H1 (cell line): Measurements from ENCODE around the gene EMP2. TPM values are rescaled to one million over a fixed set of nuclear protein-coding genes. Genes with fewer than 3 reads are reported as not detected.
"Not testable (repeated sequence)": the region's sequence is repeated elsewhere in the genome, so short reads cannot be mapped to it uniquely, and the experiment has no call there.

Source experiments
- CTCF ChIA-PET: fragments of 300-600 bp; sonication (Branson Sonifier 250); formaldehyde crosslinking; loops from one replicate; lab custom pipeline; 2021; ENCODE audit not compliant: partially characterized antibody; lab: Charles Lee
- POLR2A ChIA-PET: fragments of 300-600 bp; sonication (Branson Sonifier 250); formaldehyde crosslinking; loops from one replicate; lab custom pipeline; 2021; ENCODE audit warnings: inconsistent platforms; ENCODE audit not compliant: partially characterized antibody; lab: Charles Lee
- DNase-seq, 2 experiments: peaks; one replicate each; pipeline versions ENCODE4 v3.0.0 to v3.0.0-alpha.2; 2010 to 2022; ENCODE audit warnings: low spot score in 2 of 2, low read depth in 1 of 2, mixed read lengths in 1 of 2
- FAIRE-seq: peaks from 2 replicates; lab custom pipeline; 2011; peaks lifted over from hg19 to GRCh38; lab: Jason Lieb, UNC
- H2AFZ ChIP-seq: 2 replicates; pipeline ENCODE4 v1.8.1; 2012; ENCODE audit warnings: low read length, inconsistent platforms
- H2AK5ac ChIP-seq: 2 replicates; pipeline ENCODE4 v1.6.1; 2013; ENCODE audit warnings: low read depth, low read length
- H2BK120ac ChIP-seq: replicated peaks from 2 replicates; pipeline ENCODE3; 2013; ENCODE audit warnings: low read depth, low read length, inconsistent platforms
- H2BK12ac ChIP-seq: 2 replicates; pipeline ENCODE4 v1.6.1; 2013; ENCODE audit warnings: low read depth, low read length
- H2BK15ac ChIP-seq: 2 replicates; pipeline ENCODE4 v1.6.1; 2013; ENCODE audit warnings: low read length
- H2BK20ac ChIP-seq: 2 replicates; pipeline ENCODE4 v1.6.1; 2013; ENCODE audit warnings: low read length
- H2BK5ac ChIP-seq: 2 replicates; pipeline ENCODE4 v1.6.1; 2013; ENCODE audit warnings: low read depth, low read length
- H3K14ac ChIP-seq: 2 replicates; pipeline ENCODE4 v1.6.1; 2013; ENCODE audit warnings: inconsistent platforms; ENCODE audit not compliant: insufficient read length
- H3K18ac ChIP-seq: 2 replicates; pipeline ENCODE4 v1.6.1; 2013; ENCODE audit warnings: low read length; ENCODE audit errors: extremely low read depth
- H3K23ac ChIP-seq: 2 replicates; pipeline ENCODE4 v1.6.1; 2013; ENCODE audit warnings: inconsistent platforms; ENCODE audit not compliant: insufficient read length
- H3K23me2 ChIP-seq: 2 replicates; pipeline ENCODE4 v1.6.1; 2013; ENCODE audit warnings: low read depth, low read length
- H3K27ac ChIP-seq: 2 replicates; pipeline ENCODE4 v1.6.1; 2011; ENCODE audit warnings: low read depth, low read length, inconsistent platforms
- H3K27me3 ChIP-seq, 4 experiments: replicated peaks in 1 of 4; 1 replicate in 1 of 4; 2 replicates in 3 of 4; pipeline versions ENCODE4 v1.6.1 to v1.8.1; 2011 to 2013; ENCODE audit warnings: low read length in 3 of 4, mild to moderate bottlenecking in 3 of 4, inconsistent platforms in 2 of 4, mixed read lengths in 2 of 4, moderate library complexity in 1 of 4; ENCODE audit not compliant: control insufficient read depth in 3 of 4, insufficient read depth in 3 of 4; ENCODE audit errors: extremely low read depth in 1 of 4
- H3K36me3 ChIP-seq, 4 experiments: 2 replicates each; pipeline versions ENCODE4 v1.6.1 to v1.8.1; 2011 to 2013; ENCODE audit warnings: mild to moderate bottlenecking in 4 of 4, low read length in 3 of 4, moderate library complexity in 2 of 4, control low read depth in 1 of 4, inconsistent platforms in 1 of 4; ENCODE audit not compliant: insufficient read depth in 4 of 4, control insufficient read depth in 2 of 4
- H3K4ac ChIP-seq: replicated peaks from 2 replicates; pipeline ENCODE3; 2013; ENCODE audit warnings: low read length, low read depth, mixed read lengths, inconsistent platforms; ENCODE audit not compliant: insufficient read length
- H3K4me1 ChIP-seq, 4 experiments: replicated peaks in 1 of 4; 1 replicate in 1 of 4; 2 replicates in 3 of 4; pipeline versions ENCODE4 v1.6.1 to v1.8.1; 2011 to 2013; ENCODE audit warnings: low read length in 3 of 4, inconsistent platforms in 2 of 4, mixed read lengths in 1 of 4; ENCODE audit not compliant: insufficient read depth in 4 of 4, control insufficient read depth in 3 of 4
- H3K4me2 ChIP-seq, 2 experiments: 2 replicates each; pipeline versions ENCODE4 v1.6.1 to v1.8.1; 2011 to 2013; ENCODE audit warnings: low read depth in 2 of 2, low read length in 2 of 2, control low read depth in 1 of 2, inconsistent platforms in 1 of 2, mild to moderate bottlenecking in 1 of 2; ENCODE audit not compliant: insufficient read depth in 1 of 2
- H3K4me3 ChIP-seq, 4 experiments: fragments of 200-600, 300-600 bp in 1 of 4; sonication (generic), shearing (Covaris generic), sonication (Bioruptor Twin) in 1 of 4; 2 replicates each; pipeline versions ENCODE4 v1.5.1 to v1.8.1; 2011 to 2016; ENCODE audit warnings: low read length in 4 of 4, low read depth in 3 of 4, control low read depth in 2 of 4, inconsistent platforms in 2 of 4, mild to moderate bottlenecking in 2 of 4, mixed read lengths in 1 of 4, moderate library complexity in 1 of 4; ENCODE audit not compliant: insufficient read depth in 2 of 4; ENCODE audit errors: extremely low read depth in 1 of 4
- H3K56ac ChIP-seq: replicated peaks from 2 replicates; pipeline ENCODE3; 2013; ENCODE audit warnings: low read depth, mild to moderate bottlenecking, mixed read lengths, low read length, inconsistent platforms; ENCODE audit not compliant: insufficient read length
- H3K79me1 ChIP-seq: 2 replicates; pipeline ENCODE4 v1.6.1; 2013; ENCODE audit warnings: low read depth, low read length, control low read depth
- H3K79me2 ChIP-seq, 2 experiments: 2 replicates each; pipeline versions ENCODE4 v1.6.1 to v1.8.1; 2012 to 2013; ENCODE audit warnings: low read length in 2 of 2, mild to moderate bottlenecking in 2 of 2, inconsistent platforms in 1 of 2; ENCODE audit not compliant: insufficient read depth in 2 of 2, control insufficient read depth in 1 of 2
- H3K9ac ChIP-seq, 4 experiments: replicated peaks in 1 of 4; 1 replicate in 1 of 4; 2 replicates in 3 of 4; pipeline versions ENCODE4 v1.6.1 to v1.8.1; 2011 to 2013; ENCODE audit warnings: low read depth in 3 of 4, low read length in 3 of 4, control low read depth in 2 of 4, mild to moderate bottlenecking in 2 of 4, moderate library complexity in 2 of 4, inconsistent platforms in 1 of 4; ENCODE audit errors: extremely low read depth in 1 of 4
- H3K9me3 ChIP-seq, 2 experiments: 2 replicates each; pipeline versions ENCODE4 v1.6.1 to v1.8.1; 2012 to 2013; ENCODE audit warnings: mild to moderate bottlenecking in 2 of 2, moderate library complexity in 2 of 2, control low read depth in 1 of 2, inconsistent platforms in 1 of 2, low read depth in 1 of 2, low read length in 1 of 2, mixed read lengths in 1 of 2; ENCODE audit not compliant: insufficient read depth in 2 of 2
- H4K20me1 ChIP-seq, 2 experiments: replicated peaks in 1 of 2; 2 replicates each; pipeline versions ENCODE3 to v1.8.1; 2011 to 2013; ENCODE audit warnings: inconsistent platforms in 2 of 2, low read length in 2 of 2, mild to moderate bottlenecking in 1 of 2; ENCODE audit not compliant: insufficient read depth in 2 of 2, control insufficient read depth in 1 of 2
- H4K5ac ChIP-seq: 2 replicates; pipeline ENCODE4 v1.6.1; 2013; ENCODE audit warnings: low read length, low read depth, mixed read lengths, inconsistent platforms; ENCODE audit not compliant: insufficient read length
- H4K8ac ChIP-seq: 2 replicates; pipeline ENCODE4 v1.8.0; 2013; ENCODE audit warnings: mild to moderate bottlenecking, moderate library complexity, low read length, inconsistent platforms; ENCODE audit not compliant: insufficient read depth; ENCODE audit errors: extremely low read depth
- H4K91ac ChIP-seq: replicated peaks from 2 replicates; pipeline ENCODE3; 2013; ENCODE audit warnings: low read length, mixed read lengths, inconsistent platforms; ENCODE audit not compliant: insufficient read length
- KDM1A ChIP-seq: fragments of 200-600, 300-600 bp; sonication (generic); IDR thresholded peaks from 2 replicates; pipeline ENCODE4 v1.7.1; 2016; ENCODE audit warnings: mild to moderate bottlenecking, low read length, borderline replicate concordance
- WGBS, 2 experiments: shearing (Covaris generic) in 1 of 2; methylation state at CpG; one replicate each; pipeline versions ENCODE4 v1.1.6 to v1.1.7; 2013 to 2015; ENCODE audit warnings: low lambda C conversion rate in 2 of 2, mixed read lengths in 2 of 2, inconsistent platforms in 1 of 2, low coverage in 1 of 2, missing lambda C conversion rate in 1 of 2; ENCODE audit not compliant: insufficient replicate concordance in 2 of 2, insufficient coverage in 1 of 2, insufficient read length in 1 of 2; ENCODE audit errors: extremely low coverage in 1 of 2, missing lambda C conversion rate in 1 of 2; 5-methylcytosine and 5-hydroxymethylcytosine counted together
- polyA plus RNA-seq, 7 experiments: library from polyadenylated mRNA; depleted of rRNA in 3 of 7; stranded (reverse) in 5 of 7; unstranded in 2 of 7; fragments of >200 nt in 5 of 7; fragments of 200-250 nt in 2 of 7; gene quantifications; 1 replicate in 5 of 7; 2 replicates in 1 of 7; 4 replicates in 1 of 7; pipeline versions ENCODE4 v1.2.1 to v1.2.3, GENCODE V29; 2011 to 2013; ENCODE audit warnings: missing spikeins in 2 of 7, mixed read lengths in 2 of 7
- total RNA-seq: library from RNA; stranded (reverse); fragmentation: NEBNext Ultra II Directional; extraction: Animal tissue kit (Norgen Biotek cat#: 25700); gene quantifications from 2 replicates; pipeline ENCODE4 v1.2.1, GENCODE V29; 2021
- TF ChIP-seq, protein P1 (sequence below): IDR thresholded peaks from 2 replicates; pipeline ENCODE4 v1.6.1; 2011; ENCODE audit warnings: low read length, improper control_type of control experiment

EMP2 gene
- total and polyA plus RNA-seq, 2 of the 8 experiments (the other 6 are each of a cell fraction or from before 2014, with no cell fraction given): 22.6 to 23.3 TPM

DNA sequence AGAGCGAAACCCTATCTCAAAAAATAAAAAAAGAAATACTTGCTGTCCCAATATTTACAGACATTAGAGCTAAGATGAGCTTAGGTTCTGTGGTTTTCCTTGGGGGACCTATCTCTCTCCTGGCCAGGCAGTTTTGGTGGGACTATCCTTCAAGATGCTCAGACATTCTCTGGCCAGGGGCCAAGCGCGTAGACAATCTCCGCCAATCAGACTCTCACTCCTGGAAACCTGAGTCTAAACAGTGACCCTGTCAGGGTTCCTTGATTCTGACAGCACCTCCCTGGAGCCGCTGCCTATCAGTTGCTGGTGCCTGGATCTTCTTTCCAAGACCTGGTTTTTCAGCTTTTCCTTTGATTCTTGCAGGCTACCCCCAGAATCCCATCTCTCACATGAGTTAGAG lies 45.6 kb downstream of the EMP2 start (continued):
- TF ChIP-seq, protein P1, sequence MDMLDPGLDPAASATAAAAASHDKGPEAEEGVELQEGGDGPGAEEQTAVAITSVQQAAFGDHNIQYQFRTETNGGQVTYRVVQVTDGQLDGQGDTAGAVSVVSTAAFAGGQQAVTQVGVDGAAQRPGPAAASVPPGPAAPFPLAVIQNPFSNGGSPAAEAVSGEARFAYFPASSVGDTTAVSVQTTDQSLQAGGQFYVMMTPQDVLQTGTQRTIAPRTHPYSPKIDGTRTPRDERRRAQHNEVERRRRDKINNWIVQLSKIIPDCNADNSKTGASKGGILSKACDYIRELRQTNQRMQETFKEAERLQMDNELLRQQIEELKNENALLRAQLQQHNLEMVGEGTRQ: no peak
- no peak for TF ChIP-seq KDM1A

DNA sequence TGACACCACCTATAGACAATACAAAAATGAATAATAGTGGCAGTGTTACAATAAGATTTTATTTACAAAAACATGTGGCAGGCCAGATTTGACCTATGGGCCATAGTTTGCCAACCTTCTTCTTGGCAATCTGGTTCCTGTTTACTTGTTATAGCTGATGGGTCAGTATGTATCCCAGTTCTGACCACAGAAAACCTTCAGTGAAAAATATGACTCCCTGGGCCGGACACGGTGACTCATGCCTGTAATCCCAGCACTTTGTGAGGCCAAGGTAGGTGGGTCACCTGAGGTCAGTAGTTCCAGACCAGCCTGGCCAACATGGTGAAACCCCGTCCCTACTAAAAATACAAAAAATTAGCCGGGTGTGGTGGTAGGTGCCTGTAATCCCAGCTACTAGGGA lies 46.8 kb downstream of the EMP2 start:
- H2BK15ac ChIP-seq, POLR2A ChIA-PET, H3K79me2 ChIP-seq, H3K79me1 ChIP-seq, H4K91ac ChIP-seq, H3K23me2 ChIP-seq, H3K27me3 ChIP-seq, H2AFZ ChIP-seq, H3K9ac ChIP-seq, H3K56ac ChIP-seq, H4K8ac ChIP-seq, H3K4ac ChIP-seq, H3K36me3 ChIP-seq, H3K4me3 ChIP-seq, H2BK20ac ChIP-seq, H3K4me1 ChIP-seq, H2AK5ac ChIP-seq, H3K18ac ChIP-seq, H3K14ac ChIP-seq, H2BK5ac ChIP-seq, H4K20me1 ChIP-seq, FAIRE-seq, H2BK120ac ChIP-seq, H3K4me2 ChIP-seq, H4K5ac ChIP-seq, H2BK12ac ChIP-seq, H3K9me3 ChIP-seq, H3K27ac ChIP-seq, H3K23ac ChIP-seq, DNase-seq: not testable (repeated sequence)
- WGBS, 2 experiments: 81% methylated on average over 4 of the region's 4 CpGs; no CpG with 5 or more reads in 1 of the 2 experiments
- CTCF ChIA-PET: interaction anchor here (0.7 to 4.2 kb wide), 4 partner anchors 13 to 206 kb away, joined by 3 to 26 read pairs (median 4); no protein-coding TSS in a partner anchor
